DND-41 (cell line): Measurements from ENCODE around the gene PLGRKT.

Source experiments
- ATAC-seq: fragments of 200-7000 bp; cut with Tn5 transposase; 3 replicates; pipeline ENCODE4 v1.9.1; 2021; ENCODE audit warnings: low read depth; ENCODE audit not compliant: insufficient read depth
- DNase-seq: peaks from one replicate; pipeline ENCODE4 v3.0.0-alpha.2; 2020
- H2AFZ ChIP-seq: 2 replicates; pipeline ENCODE4 v1.6.0; 2012; ENCODE audit warnings: low read depth, low read length
- H3K27ac ChIP-seq: 2 replicates; pipeline ENCODE4 v1.5.1; 2012; ENCODE audit warnings: low read length, inconsistent platforms
- H3K27me3 ChIP-seq: fragments of 200-600 bp; sonication (generic); 2 replicates; pipeline ENCODE4 v1.6.0; 2012; ENCODE audit warnings: low read length, mild to moderate bottlenecking, inconsistent platforms; ENCODE audit not compliant: insufficient read depth, poor library complexity
- H3K36me3 ChIP-seq: 2 replicates; pipeline ENCODE4 v1.5.1; 2012; ENCODE audit warnings: low read length, inconsistent platforms; ENCODE audit not compliant: insufficient read depth
- H3K4me1 ChIP-seq: 2 replicates; pipeline ENCODE4 v1.5.1; 2012; ENCODE audit warnings: mild to moderate bottlenecking, low read length; ENCODE audit not compliant: insufficient read depth
- H3K4me2 ChIP-seq: 2 replicates; pipeline ENCODE4 v1.6.0; 2012; ENCODE audit warnings: mild to moderate bottlenecking, moderate library complexity, low read length, inconsistent platforms; ENCODE audit not compliant: insufficient read depth
- H3K4me3 ChIP-seq, 2 experiments: fragments of 200-600 bp in 1 of 2; shearing (Covaris generic) in 1 of 2; 2 replicates each; pipeline ENCODE4 v1.5.1; 2012 to 2016; ENCODE audit warnings: inconsistent platforms in 2 of 2, low read length in 2 of 2, mild to moderate bottlenecking in 2 of 2, low read depth in 1 of 2, moderate library complexity in 1 of 2
- H3K79me2 ChIP-seq: 2 replicates; pipeline ENCODE4 v1.6.0; 2012; ENCODE audit warnings: low read length, inconsistent platforms; ENCODE audit not compliant: insufficient read depth
- H3K9ac ChIP-seq: 2 replicates; pipeline ENCODE4 v1.6.0; 2012; ENCODE audit warnings: low read depth, mild to moderate bottlenecking, inconsistent platforms, low read length, moderate library complexity
- H3K9me3 ChIP-seq: 2 replicates; pipeline ENCODE4 v1.5.1; 2012; ENCODE audit warnings: low read length, moderate library complexity, mild to moderate bottlenecking, inconsistent platforms; ENCODE audit not compliant: insufficient read depth, severe bottlenecking
- H4K20me1 ChIP-seq: 2 replicates; pipeline ENCODE4 v1.6.0; 2012; ENCODE audit warnings: low read length; ENCODE audit not compliant: insufficient read depth
- CTCF ChIP-seq: IDR thresholded peaks from 2 replicates; pipeline ENCODE4 v1.5.1; 2012; ENCODE audit warnings: borderline replicate concordance, low read length, moderate library complexity, mild to moderate bottlenecking; ENCODE audit not compliant: poor library complexity, severe bottlenecking; ENCODE audit errors: extremely low read depth
- EZH2 ChIP-seq: IDR thresholded peaks from 3 replicates; pipeline ENCODE4 v1.6.1; 2012; ENCODE audit warnings: borderline replicate concordance, low read depth, mild to moderate bottlenecking, moderate library complexity, low read length, inconsistent platforms; ENCODE audit not compliant: severe bottlenecking

Gene PLGRKT

GRCh38 chr9:5315187-5315923 lies 122.4 kb downstream of the PLGRKT start:
- ATAC-seq (no peak), DNase-seq (no peak)
- no peak overlapping the region for H3K4me2 ChIP-seq
- H3K9ac ChIP-seq = no peak overlapping the region
- TF ChIP-seq EZH2 = no peak
- no peak for TF ChIP-seq CTCF
- no peak overlapping the region for H3K27ac ChIP-seq
- H4K20me1 ChIP-seq = no peaks in the 10 kb centered on the region
- H3K4me1 ChIP-seq = no peaks in the 10 kb centered on the region
- peaks cover 8% of the 10 kb centered on the region for H3K9me3 ChIP-seq
- H2AFZ ChIP-seq = no peak overlapping the region
- no peaks in the 10 kb centered on the region for H3K27me3 ChIP-seq
- H3K4me3 ChIP-seq = no peak overlapping the region
- H3K79me2 ChIP-seq = no peaks in the 10 kb centered on the region
- no peaks in the 10 kb centered on the region for H3K36me3 ChIP-seq

GRCh38 chr9:5310851-5311250 lies 126.9 kb downstream of the PLGRKT start:
- no peak overlapping the region for H3K27ac ChIP-seq
- peaks cover 8% of the 10 kb centered on the region for H3K9me3 ChIP-seq
- no peaks in the 10 kb centered on the region for H3K27me3 ChIP-seq

More at GRCh38 chr9:5310851-5311250, 126.9 kb downstream of the PLGRKT start:
- Histone ChIP-seq H3K4me3 (no peak overlapping the region), H3K9ac (no peak overlapping the region), H3K79me2 (no peaks in the 10 kb centered on the region), H3K4me2 (no peak overlapping the region), H3K4me1 (peaks cover 3% of the 10 kb centered on the region; the same call in 1 of the 2 replicates), H3K36me3 (no peaks in the 10 kb centered on the region), H2AFZ (no peak overlapping the region), H4K20me1 (no peaks in the 10 kb centered on the region)
- TF ChIP-seq CTCF (no peak), EZH2 (no peak)
- DNase-seq (no peak), ATAC-seq (no peak)
